Neural cell (in vitro differentiated cells): ENCODE data around the gene SUSD3.

Source experiments
- EP300 ChIP-seq: fragments of 450-650 bp; conservative IDR thresholded peaks from 2 replicates; pipeline ENCODE4 v1.6.1; 2014; ENCODE audit warnings: antibody characterized with exemption, mild to moderate bottlenecking, moderate library complexity; ENCODE audit not compliant: poor library complexity, severe bottlenecking
- EZH2 ChIP-seq: fragments of 200-600, 300-800 bp; shearing (Covaris generic), sonication (generic); IDR thresholded peaks from 2 replicates; pipeline ENCODE4 v1.6.1; 2014; ENCODE audit warnings: antibody characterized with exemption, low read length, borderline replicate concordance, mild to moderate bottlenecking; ENCODE audit not compliant: insufficient read depth, poor library complexity, severe bottlenecking
- MXI1 ChIP-seq: fragments of 450-650 bp; conservative IDR thresholded peaks from 2 replicates; pipeline ENCODE4 v1.6.1; 2014; ENCODE audit warnings: antibody characterized with exemption, mild to moderate bottlenecking; ENCODE audit not compliant: poor library complexity, severe bottlenecking
- POLR2AphosphoS5 ChIP-seq: IDR thresholded peaks from 2 replicates; pipeline ENCODE4 v1.6.1; 2012
- RAD21 ChIP-seq: fragments of 450-650 bp; conservative IDR thresholded peaks from 2 replicates; pipeline ENCODE4 v1.6.1; 2014; ENCODE audit warnings: antibody characterized with exemption, mild to moderate bottlenecking, moderate library complexity
- SMC3 ChIP-seq: fragments of 450-650 bp; conservative IDR thresholded peaks from 2 replicates; pipeline ENCODE4 v1.6.1; 2014; ENCODE audit warnings: antibody characterized with exemption, mild to moderate bottlenecking, moderate library complexity; ENCODE audit not compliant: poor library complexity
- TAF1 ChIP-seq: IDR thresholded peaks from 2 replicates; pipeline ENCODE4 v1.6.1; 2012; ENCODE audit warnings: low read depth
- TF ChIP-seq, protein P1 (sequence below): fragments of 450-650 bp; IDR thresholded peaks from 2 replicates; pipeline ENCODE4 v1.5.1; 2014; ENCODE audit warnings: antibody characterized with exemption, mild to moderate bottlenecking, moderate library complexity; ENCODE audit not compliant: poor library complexity, severe bottlenecking
- TF ChIP-seq, protein P2 (sequence below): IDR thresholded peaks from 2 replicates; pipeline ENCODE4 v1.6.1; 2012; ENCODE audit warnings: borderline replicate concordance

- no peak for TF ChIP-seq EZH2
- TF ChIP-seq, protein P1, sequence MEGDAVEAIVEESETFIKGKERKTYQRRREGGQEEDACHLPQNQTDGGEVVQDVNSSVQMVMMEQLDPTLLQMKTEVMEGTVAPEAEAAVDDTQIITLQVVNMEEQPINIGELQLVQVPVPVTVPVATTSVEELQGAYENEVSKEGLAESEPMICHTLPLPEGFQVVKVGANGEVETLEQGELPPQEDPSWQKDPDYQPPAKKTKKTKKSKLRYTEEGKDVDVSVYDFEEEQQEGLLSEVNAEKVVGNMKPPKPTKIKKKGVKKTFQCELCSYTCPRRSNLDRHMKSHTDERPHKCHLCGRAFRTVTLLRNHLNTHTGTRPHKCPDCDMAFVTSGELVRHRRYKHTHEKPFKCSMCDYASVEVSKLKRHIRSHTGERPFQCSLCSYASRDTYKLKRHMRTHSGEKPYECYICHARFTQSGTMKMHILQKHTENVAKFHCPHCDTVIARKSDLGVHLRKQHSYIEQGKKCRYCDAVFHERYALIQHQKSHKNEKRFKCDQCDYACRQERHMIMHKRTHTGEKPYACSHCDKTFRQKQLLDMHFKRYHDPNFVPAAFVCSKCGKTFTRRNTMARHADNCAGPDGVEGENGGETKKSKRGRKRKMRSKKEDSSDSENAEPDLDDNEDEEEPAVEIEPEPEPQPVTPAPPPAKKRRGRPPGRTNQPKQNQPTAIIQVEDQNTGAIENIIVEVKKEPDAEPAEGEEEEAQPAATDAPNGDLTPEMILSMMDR = no peak
- TF ChIP-seq MXI1 = no peak
- no peak for TF ChIP-seq TAF1
- no peak for TF ChIP-seq RAD21
- TF ChIP-seq EP300 = no peak
- TF ChIP-seq POLR2AphosphoS5 = no peak
- TF ChIP-seq, protein P2, sequence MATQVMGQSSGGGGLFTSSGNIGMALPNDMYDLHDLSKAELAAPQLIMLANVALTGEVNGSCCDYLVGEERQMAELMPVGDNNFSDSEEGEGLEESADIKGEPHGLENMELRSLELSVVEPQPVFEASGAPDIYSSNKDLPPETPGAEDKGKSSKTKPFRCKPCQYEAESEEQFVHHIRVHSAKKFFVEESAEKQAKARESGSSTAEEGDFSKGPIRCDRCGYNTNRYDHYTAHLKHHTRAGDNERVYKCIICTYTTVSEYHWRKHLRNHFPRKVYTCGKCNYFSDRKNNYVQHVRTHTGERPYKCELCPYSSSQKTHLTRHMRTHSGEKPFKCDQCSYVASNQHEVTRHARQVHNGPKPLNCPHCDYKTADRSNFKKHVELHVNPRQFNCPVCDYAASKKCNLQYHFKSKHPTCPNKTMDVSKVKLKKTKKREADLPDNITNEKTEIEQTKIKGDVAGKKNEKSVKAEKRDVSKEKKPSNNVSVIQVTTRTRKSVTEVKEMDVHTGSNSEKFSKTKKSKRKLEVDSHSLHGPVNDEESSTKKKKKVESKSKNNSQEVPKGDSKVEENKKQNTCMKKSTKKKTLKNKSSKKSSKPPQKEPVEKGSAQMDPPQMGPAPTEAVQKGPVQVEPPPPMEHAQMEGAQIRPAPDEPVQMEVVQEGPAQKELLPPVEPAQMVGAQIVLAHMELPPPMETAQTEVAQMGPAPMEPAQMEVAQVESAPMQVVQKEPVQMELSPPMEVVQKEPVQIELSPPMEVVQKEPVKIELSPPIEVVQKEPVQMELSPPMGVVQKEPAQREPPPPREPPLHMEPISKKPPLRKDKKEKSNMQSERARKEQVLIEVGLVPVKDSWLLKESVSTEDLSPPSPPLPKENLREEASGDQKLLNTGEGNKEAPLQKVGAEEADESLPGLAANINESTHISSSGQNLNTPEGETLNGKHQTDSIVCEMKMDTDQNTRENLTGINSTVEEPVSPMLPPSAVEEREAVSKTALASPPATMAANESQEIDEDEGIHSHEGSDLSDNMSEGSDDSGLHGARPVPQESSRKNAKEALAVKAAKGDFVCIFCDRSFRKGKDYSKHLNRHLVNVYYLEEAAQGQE = no peak
- no peak for TF ChIP-seq SMC3
These were observed 33.1 kb downstream of the SUSD3 start for GRCh38 chr9:93091453-93092081.
